Measurements from ENCODE around the gene PKNOX2.

The PKNOX2 gene

DNA sequence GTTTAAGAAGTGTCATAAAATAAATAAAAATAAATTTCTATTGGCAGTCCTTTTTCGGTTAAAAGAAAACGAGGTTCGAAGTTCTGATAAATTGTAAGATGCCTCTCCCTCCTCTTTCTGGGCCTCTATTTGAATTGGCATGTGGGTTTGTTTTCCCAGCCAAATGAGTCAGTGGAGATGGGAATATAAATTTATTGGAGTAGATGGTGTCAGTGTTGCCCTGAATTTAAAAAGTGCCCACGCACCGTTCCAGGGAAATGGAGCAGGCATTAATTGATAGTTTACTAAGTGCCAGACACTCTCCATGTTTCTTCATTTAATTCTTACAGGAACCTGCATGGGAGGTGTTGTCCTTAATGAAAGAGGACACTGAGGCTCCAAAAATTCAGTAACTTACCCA lies 212.3 kb downstream of the PKNOX2 start:
- Histone ChIP-seq H3K36me3 (ENCODE audit: insufficient read depth, low read length) (no peaks in the 10 kb centered on the region), H3K9ac (ENCODE audit: low read length) (no peak overlapping the region), H3K4me1 (ENCODE audit: insufficient read depth, low read length) (peaks cover 11% of the 10 kb centered on the region), H3K27me3 (ENCODE audit: control insufficient read depth in 1 of 2, insufficient read depth in 2 of 2, low read length in 2 of 2) (no peaks in the 10 kb centered on the region), H3K4me3 (ENCODE audit: low read depth in 1 of 2, low read length in 2 of 2) (no peak overlapping the region), H3K27ac (ENCODE audit: low read depth, low read length) (no peak overlapping the region), H3K9me3 (ENCODE audit: low read length) (no peaks in the 10 kb centered on the region)

DNA sequence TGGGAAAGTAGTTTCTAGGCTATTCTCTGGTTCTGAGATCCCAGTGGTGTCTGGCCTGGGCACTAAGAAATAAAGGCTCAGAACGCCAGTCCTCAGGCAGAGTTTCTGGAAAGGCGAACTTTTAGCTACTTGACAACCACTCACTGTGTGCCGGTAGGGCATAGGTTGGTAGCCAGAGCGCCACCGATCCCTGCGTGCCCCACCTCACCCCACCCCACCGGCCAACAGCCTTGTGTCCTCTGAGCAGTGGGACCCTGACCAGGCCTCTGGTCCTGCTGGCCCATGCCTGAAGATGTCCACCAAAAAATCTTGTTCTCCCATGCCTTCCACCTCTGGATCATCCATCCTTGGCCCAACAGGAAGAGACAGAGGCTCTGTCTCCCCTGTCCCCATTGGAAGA lies 213.5 kb downstream of the PKNOX2 start:
- H3K4me3 ChIP-seq (ENCODE audit: low read depth in 1 of 2, low read length in 2 of 2): no peak overlapping the region
- H3K27me3 ChIP-seq (ENCODE audit: control insufficient read depth in 1 of 2, insufficient read depth in 2 of 2, low read length in 2 of 2): no peaks in the 10 kb centered on the region
- H3K9me3 ChIP-seq (ENCODE audit: low read length): no peaks in the 10 kb centered on the region
- H3K36me3 ChIP-seq (ENCODE audit: insufficient read depth, low read length): no peaks in the 10 kb centered on the region
- no peak overlapping the region for H3K27ac ChIP-seq (ENCODE audit: low read depth, low read length)
- H3K4me1 ChIP-seq (ENCODE audit: insufficient read depth, low read length): peaks cover 11% of the 10 kb centered on the region
- no peak overlapping the region for H3K9ac ChIP-seq (ENCODE audit: low read length)

DNA sequence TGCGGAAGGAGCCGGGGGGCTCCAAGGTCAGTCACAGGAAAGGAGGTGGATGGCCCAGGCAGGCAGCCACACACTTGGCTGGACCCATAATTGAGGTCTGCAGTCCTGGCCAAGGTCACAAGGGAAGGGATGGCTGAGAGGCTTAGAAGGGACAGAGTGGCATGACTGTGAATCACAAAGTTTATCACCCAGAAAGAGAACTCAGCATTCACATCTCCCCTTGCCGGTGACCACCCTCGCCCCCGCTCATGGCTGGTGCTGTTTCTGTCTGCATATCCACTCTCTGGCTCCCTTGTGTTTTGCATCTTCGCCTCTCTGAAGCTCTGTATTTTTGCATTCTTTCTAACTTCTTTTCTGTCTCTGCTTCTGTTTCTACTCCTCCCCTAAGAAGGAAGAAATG lies 214.0 kb downstream of the PKNOX2 start:
- Histone ChIP-seq H3K36me3 (ENCODE audit: insufficient read depth, low read length) (no peaks in the 10 kb centered on the region), H3K27ac (ENCODE audit: low read depth, low read length) (no peak overlapping the region), H3K4me3 (ENCODE audit: low read depth in 1 of 2, low read length in 2 of 2) (no peak overlapping the region), H3K9me3 (ENCODE audit: low read length) (no peaks in the 10 kb centered on the region), H3K9ac (ENCODE audit: low read length) (no peak overlapping the region), H3K4me1 (ENCODE audit: insufficient read depth, low read length) (peaks cover 11% of the 10 kb centered on the region), H3K27me3 (ENCODE audit: control insufficient read depth in 1 of 2, insufficient read depth in 2 of 2, low read length in 2 of 2) (no peaks in the 10 kb centered on the region)

DNA sequence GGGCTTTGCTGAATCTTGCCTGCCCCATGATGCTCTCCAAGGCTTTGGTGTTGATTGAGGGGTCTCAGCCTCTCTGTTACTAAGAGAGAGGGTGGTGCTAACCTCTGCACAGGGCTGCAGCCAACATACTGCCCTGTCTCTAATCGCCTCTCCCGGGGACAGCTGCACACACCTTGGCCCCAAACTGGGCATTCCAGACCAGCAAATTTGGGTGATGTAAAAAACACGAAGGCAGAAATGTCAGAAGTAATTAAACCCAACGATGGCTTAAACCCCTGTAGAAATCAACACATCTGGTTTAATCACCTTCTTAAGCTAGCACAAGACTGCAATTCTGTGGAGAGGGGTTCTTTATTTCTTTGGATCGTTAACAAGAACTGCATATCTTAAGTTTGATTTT lies 215.0 kb downstream of the PKNOX2 start:
- no peak overlapping the region for H3K27ac ChIP-seq (ENCODE audit: low read depth, low read length)
- H3K36me3 ChIP-seq (ENCODE audit: insufficient read depth, low read length): no peaks in the 10 kb centered on the region
- H3K27me3 ChIP-seq (ENCODE audit: control insufficient read depth in 1 of 2, insufficient read depth in 2 of 2, low read length in 2 of 2): no peaks in the 10 kb centered on the region
- no peaks in the 10 kb centered on the region for H3K9me3 ChIP-seq (ENCODE audit: low read length)
- no peak overlapping the region for H3K4me3 ChIP-seq (ENCODE audit: low read depth in 1 of 2, low read length in 2 of 2)
- peaks cover 11% of the 10 kb centered on the region for H3K4me1 ChIP-seq (ENCODE audit: insufficient read depth, low read length)
- H3K9ac ChIP-seq (ENCODE audit: low read length): no peak overlapping the region

DNA sequence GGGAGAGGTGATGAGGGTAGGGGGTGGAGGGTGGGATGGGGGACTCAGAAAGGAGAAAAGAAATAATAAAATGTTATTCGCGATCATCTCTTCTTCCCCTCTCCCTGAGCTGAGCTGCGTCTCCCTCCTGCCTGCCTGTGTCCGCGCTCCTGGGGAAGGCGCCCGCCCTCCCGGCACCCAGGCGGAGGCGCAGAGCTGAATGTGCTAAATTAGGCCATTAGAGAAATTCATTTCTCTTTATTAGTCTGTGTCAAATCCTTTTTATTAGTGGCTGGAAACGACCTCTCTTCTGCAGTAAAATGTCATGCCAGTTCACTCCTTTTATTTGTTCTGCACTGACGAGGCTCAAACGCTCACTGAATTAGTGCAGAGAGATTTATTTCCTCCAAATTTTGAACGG lies 215.4 kb downstream of the PKNOX2 start:
- no peak overlapping the region for H3K9ac ChIP-seq (ENCODE audit: low read length)
- no peaks in the 10 kb centered on the region for H3K36me3 ChIP-seq (ENCODE audit: insufficient read depth, low read length)
- H3K27me3 ChIP-seq (ENCODE audit: control insufficient read depth in 1 of 2, insufficient read depth in 2 of 2, low read length in 2 of 2): no peaks in the 10 kb centered on the region
- H3K4me3 ChIP-seq (ENCODE audit: low read depth in 1 of 2, low read length in 2 of 2): no peak overlapping the region
- no peaks in the 10 kb centered on the region for H3K9me3 ChIP-seq (ENCODE audit: low read length)
- H3K27ac ChIP-seq (ENCODE audit: low read depth, low read length): no peak overlapping the region
- H3K4me1 ChIP-seq (ENCODE audit: insufficient read depth, low read length): peaks cover 11% of the 10 kb centered on the region

DNA sequence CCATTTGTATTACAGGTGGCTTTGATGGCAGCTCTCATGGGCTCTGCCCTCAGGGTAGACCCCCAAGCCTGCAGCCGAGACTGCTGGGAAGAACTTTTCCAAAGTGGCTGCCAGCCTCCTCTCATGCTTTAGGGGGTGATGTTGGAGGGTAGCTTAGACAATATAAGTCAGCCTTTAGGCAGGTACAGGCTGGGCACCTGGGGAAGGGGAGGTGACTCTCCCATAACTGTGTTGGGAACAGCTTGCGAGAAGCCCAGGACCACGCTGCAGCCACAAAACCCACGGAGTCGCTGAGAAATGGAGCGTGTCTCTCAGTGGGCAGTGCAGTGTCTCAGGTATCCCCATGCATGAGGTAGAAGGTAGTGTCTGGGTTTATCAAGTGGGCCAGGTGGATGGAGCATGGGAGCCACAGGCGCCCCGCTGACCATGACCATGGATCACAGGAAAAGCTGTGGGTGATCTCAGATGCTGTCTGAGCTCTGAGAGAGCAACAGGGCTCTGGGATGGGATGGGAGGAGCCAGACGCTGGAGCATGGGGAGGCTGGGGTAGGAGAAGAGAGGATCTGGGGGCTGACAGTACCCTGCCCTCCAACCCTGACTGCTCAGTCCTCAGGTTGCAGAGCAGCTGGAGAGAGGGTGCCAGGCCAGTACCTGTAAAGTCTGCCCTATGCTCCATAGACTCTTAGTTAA lies 216.3 kb downstream of the PKNOX2 start:
- H3K4me1 ChIP-seq (ENCODE audit: insufficient read depth, low read length): peaks cover 11% of the 10 kb centered on the region
- H3K4me3 ChIP-seq (ENCODE audit: low read depth in 1 of 2, low read length in 2 of 2): no peak overlapping the region
- H3K27ac ChIP-seq (ENCODE audit: low read depth, low read length): no peak overlapping the region
- H3K9ac ChIP-seq (ENCODE audit: low read length): no peak overlapping the region
- H3K9me3 ChIP-seq (ENCODE audit: low read length): no peaks in the 10 kb centered on the region
- no peaks in the 10 kb centered on the region for H3K27me3 ChIP-seq (ENCODE audit: control insufficient read depth in 1 of 2, insufficient read depth in 2 of 2, low read length in 2 of 2)
- peaks cover 3% of the 10 kb centered on the region for H3K36me3 ChIP-seq (ENCODE audit: insufficient read depth, low read length)

DNA sequence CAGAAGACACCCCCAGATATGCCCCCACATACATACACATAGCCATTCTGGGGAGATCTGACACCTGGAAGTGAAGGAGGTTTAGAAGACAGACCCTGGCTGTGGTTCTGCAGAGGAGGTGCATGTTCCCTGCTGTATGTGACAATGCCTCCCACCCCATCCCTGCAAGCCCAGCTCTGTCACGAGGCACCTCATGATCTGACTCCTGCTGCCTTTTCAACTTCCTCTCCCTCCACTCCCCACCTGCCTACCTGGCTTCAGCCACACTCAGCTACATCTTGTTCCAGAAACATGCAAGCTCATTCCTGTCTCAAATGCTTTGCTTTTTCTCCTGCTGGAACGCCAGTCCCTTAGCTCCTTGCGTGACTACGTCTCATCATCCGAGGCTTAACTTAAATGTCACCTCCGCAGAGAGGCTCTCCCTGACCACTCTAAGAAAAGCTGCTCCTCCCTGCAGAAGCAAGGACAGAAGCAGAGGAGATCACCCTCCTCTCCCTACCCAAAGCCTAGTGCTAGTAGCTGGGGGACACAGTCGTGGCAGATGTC lies 217.0 kb downstream of the PKNOX2 start:
- H3K36me3 ChIP-seq (ENCODE audit: insufficient read depth, low read length): peaks cover 5% of the 10 kb centered on the region
- H3K4me3 ChIP-seq (ENCODE audit: low read depth in 1 of 2, low read length in 2 of 2): no peak overlapping the region
- no peaks in the 10 kb centered on the region for H3K9me3 ChIP-seq (ENCODE audit: low read length)
- H3K27ac ChIP-seq (ENCODE audit: low read depth, low read length): no peak overlapping the region
- H3K27me3 ChIP-seq (ENCODE audit: control insufficient read depth in 1 of 2, insufficient read depth in 2 of 2, low read length in 2 of 2): no peaks in the 10 kb centered on the region
- peaks cover 6% of the 10 kb centered on the region for H3K4me1 ChIP-seq (ENCODE audit: insufficient read depth, low read length)
- no peak overlapping the region for H3K9ac ChIP-seq (ENCODE audit: low read length)

DNA sequence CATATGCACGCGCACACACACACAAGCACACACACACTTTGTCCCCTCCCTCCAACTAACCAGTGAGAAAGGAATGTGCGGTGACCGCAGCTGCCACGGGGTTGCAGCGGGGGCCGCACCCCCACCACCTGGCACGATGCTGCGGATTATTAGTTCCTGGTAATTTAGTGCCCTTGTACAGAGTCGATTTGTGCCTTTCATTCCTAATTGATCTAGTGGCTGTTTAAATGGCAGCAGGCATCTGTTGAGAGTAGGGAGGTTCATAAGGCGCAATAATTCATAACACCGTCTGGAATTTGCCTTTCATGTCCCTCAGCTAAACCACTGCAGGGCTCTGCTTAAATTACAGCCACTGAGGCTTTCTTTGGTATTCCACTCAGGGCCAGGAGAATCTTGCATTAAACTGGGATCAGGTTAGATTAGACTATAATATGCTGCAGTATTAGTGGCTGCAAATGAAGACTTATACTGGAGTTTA lies 217.8 kb downstream of the PKNOX2 start:
- no peaks in the 10 kb centered on the region for H3K27me3 ChIP-seq (ENCODE audit: control insufficient read depth in 1 of 2, insufficient read depth in 2 of 2, low read length in 2 of 2)
- no peaks in the 10 kb centered on the region for H3K9me3 ChIP-seq (ENCODE audit: low read length)
- no peak overlapping the region for H3K9ac ChIP-seq (ENCODE audit: low read length)
- H3K4me3 ChIP-seq (ENCODE audit: low read depth in 1 of 2, low read length in 2 of 2): no peak overlapping the region
- H3K4me1 ChIP-seq (ENCODE audit: insufficient read depth, low read length): no peaks in the 10 kb centered on the region
- H3K27ac ChIP-seq (ENCODE audit: low read depth, low read length): no peak overlapping the region
- peaks cover 5% of the 10 kb centered on the region for H3K36me3 ChIP-seq (ENCODE audit: insufficient read depth, low read length)

DNA sequence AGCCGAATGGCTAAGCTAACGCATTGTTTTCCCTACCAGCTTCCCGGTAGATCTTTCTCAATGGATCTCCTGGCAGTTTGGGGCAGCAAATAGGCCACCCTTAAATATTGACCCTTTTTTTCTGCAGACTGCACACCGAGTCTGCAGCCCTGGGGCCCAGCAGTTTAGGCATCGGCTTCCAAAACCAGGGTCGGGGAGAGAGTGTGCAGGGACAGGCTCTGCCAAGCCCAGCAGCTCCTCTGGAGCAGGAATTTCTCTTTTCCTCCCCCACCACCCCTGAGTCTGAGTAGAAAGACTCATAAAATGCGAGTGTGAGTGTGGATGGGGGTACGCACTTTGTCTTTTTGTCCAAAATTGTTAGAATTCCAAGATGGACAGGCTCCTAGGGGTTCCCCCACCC lies 218.3 kb downstream of the PKNOX2 start:
- peaks cover 5% of the 10 kb centered on the region for H3K36me3 ChIP-seq (ENCODE audit: insufficient read depth, low read length)
- no peaks in the 10 kb centered on the region for H3K9me3 ChIP-seq (ENCODE audit: low read length)
- H3K4me3 ChIP-seq (ENCODE audit: low read depth in 1 of 2, low read length in 2 of 2): no peak overlapping the region
- H3K9ac ChIP-seq (ENCODE audit: low read length): no peak overlapping the region
- no peaks in the 10 kb centered on the region for H3K4me1 ChIP-seq (ENCODE audit: insufficient read depth, low read length)
- H3K27ac ChIP-seq (ENCODE audit: low read depth, low read length): no peak overlapping the region
- H3K27me3 ChIP-seq (ENCODE audit: control insufficient read depth in 1 of 2, insufficient read depth in 2 of 2, low read length in 2 of 2): no peaks in the 10 kb centered on the region

DNA sequence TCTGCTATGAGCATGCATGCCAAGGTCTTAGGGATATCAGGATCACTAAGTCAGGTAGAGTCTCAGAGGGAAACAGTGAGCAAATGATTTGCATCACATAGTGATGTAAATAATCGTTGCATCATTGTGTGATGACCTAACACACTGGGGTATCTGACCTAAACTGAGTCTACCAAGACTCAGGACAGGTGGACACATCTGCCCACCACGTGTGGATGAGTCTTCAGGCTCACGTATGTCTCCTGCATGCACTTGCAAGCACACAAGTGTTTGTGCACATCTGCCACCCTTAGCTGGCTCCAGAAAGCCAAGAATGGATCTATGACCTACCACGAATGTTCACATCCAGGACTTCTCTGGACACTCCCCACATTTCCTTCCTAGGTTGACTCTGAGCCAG lies 220.3 kb downstream of the PKNOX2 start:
- Histone ChIP-seq H3K36me3 (ENCODE audit: insufficient read depth, low read length) (peaks cover 5% of the 10 kb centered on the region), H3K27me3 (ENCODE audit: control insufficient read depth in 1 of 2, insufficient read depth in 2 of 2, low read length in 2 of 2) (no peaks in the 10 kb centered on the region), H3K9me3 (ENCODE audit: low read length) (no peaks in the 10 kb centered on the region), H3K27ac (ENCODE audit: low read depth, low read length) (no peak overlapping the region), H3K4me3 (ENCODE audit: low read depth in 1 of 2, low read length in 2 of 2) (no peak overlapping the region), H3K4me1 (ENCODE audit: insufficient read depth, low read length) (no peaks in the 10 kb centered on the region), H3K9ac (ENCODE audit: low read length) (no peak overlapping the region)

DNA sequence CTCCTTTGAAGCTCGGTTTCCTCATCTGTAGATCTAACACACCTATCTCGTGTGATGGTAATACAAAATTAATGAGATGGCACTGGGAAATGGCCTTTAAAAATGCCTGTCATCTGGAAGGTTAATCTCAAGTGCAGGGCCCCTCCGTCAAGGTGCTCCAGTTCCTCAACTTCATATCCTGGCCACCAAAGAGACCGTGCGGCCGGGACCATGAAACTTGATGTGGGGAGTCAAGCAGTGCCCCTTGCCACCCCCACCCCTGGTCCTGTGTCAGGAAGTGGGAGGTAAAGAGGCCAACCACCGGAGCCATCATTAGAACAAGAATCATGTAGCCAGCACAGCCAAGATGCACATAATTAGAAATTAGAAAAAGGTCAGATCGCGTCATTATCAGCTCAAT lies 223.3 kb downstream of the PKNOX2 start:
- no peaks in the 10 kb centered on the region for H3K27me3 ChIP-seq (ENCODE audit: control insufficient read depth in 1 of 2, insufficient read depth in 2 of 2, low read length in 2 of 2)
- H3K36me3 ChIP-seq (ENCODE audit: insufficient read depth, low read length): peaks cover 5% of the 10 kb centered on the region
- H3K4me1 ChIP-seq (ENCODE audit: insufficient read depth, low read length): peaks cover 10% of the 10 kb centered on the region
- H3K9me3 ChIP-seq (ENCODE audit: low read length): no peaks in the 10 kb centered on the region
- no peak overlapping the region for H3K9ac ChIP-seq (ENCODE audit: low read length)
- no peak overlapping the region for H3K4me3 ChIP-seq (ENCODE audit: low read depth in 1 of 2, low read length in 2 of 2)
- H3K27ac ChIP-seq (ENCODE audit: low read depth, low read length): no peak overlapping the region

DNA sequence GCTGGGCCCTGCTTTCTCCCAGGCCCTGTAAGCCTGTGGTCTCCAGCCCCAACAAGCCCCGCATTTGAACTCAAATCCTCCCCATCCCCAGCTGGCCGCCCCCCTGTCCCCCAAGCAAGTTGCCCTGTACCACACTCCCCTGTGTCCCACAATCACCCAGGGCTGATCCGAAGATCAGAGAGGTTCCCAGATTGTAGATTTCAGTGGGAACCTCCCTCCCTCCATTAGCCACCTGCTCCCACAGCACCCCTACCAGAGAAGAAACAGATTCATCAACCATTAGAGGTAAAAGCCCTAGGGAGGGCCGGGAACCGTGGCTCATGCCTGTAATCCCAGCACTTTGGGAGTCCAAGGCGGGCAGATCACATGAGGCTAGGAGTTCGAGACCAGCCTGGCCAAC lies 224.1 kb downstream of the PKNOX2 start:
- H3K4me3 ChIP-seq (ENCODE audit: low read depth in 1 of 2, low read length in 2 of 2): no peak overlapping the region
- H3K27me3 ChIP-seq (ENCODE audit: control insufficient read depth in 1 of 2, insufficient read depth in 2 of 2, low read length in 2 of 2): no peaks in the 10 kb centered on the region
- H3K9me3 ChIP-seq (ENCODE audit: low read length): no peaks in the 10 kb centered on the region
- no peak overlapping the region for H3K9ac ChIP-seq (ENCODE audit: low read length)
- peaks cover 10% of the 10 kb centered on the region for H3K4me1 ChIP-seq (ENCODE audit: insufficient read depth, low read length)
- H3K36me3 ChIP-seq (ENCODE audit: insufficient read depth, low read length): peaks cover 5% of the 10 kb centered on the region
- H3K27ac ChIP-seq (ENCODE audit: low read depth, low read length): no peak overlapping the region

Measured in muscle layer of colon (tissue), 2 donors.